AG10803 (cell line): ENCODE data around the gene ARPC5.
"Not testable (repeated sequence)": the region's sequence is repeated elsewhere in the genome, so short reads cannot be mapped to it uniquely, and the experiment has no call there.

Source experiments
- DNase-seq: peaks from one replicate; pipeline ENCODE4 v3.0.0; 2010; ENCODE audit warnings: low read depth
- H3K4me3 ChIP-seq: 2 replicates; pipeline ENCODE4 v1.5.1; 2011; ENCODE audit warnings: mild to moderate bottlenecking, low read length, control low read depth
- TF ChIP-seq, protein P1 (sequence below): conservative IDR thresholded peaks from 2 replicates; pipeline ENCODE4 v1.5.1; 2011; ENCODE audit warnings: mild to moderate bottlenecking, low read length, control low read depth, inconsistent platforms

ARPC5 gene

DNA sequence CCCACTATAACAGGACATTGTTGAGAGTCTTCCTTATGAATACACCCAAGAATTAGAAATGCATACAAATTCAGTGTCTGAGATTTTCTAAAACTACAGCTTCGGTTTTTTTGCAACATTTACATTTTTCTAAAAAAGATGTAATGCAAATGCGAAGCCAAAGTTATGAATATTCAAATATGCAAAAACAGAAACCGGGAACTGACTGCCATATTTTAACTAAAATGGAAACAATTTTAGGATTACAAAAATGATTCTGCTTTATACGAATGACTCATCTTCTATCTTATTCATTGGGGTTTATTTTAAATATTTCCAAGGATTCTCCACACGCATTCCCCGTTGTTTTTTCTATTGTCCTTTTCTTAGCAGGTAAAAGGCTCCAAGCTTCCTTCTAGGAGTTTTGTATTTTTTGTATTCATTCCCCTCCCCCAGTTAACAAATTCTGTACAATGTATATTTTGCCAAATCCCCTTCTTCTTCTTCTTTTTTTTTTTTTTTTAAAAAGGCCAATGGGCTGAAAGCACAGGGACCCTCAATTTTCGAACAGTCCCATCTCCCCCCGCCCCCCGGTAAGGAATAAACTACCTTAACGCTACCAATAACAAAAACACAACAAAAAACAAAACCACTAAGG, 1.0 kb downstream of the ARPC5 start:
- H3K4me3 ChIP-seq, result peak overlapping the region; percentile 80
- no peak for DNase-seq
- TF ChIP-seq, protein P1, sequence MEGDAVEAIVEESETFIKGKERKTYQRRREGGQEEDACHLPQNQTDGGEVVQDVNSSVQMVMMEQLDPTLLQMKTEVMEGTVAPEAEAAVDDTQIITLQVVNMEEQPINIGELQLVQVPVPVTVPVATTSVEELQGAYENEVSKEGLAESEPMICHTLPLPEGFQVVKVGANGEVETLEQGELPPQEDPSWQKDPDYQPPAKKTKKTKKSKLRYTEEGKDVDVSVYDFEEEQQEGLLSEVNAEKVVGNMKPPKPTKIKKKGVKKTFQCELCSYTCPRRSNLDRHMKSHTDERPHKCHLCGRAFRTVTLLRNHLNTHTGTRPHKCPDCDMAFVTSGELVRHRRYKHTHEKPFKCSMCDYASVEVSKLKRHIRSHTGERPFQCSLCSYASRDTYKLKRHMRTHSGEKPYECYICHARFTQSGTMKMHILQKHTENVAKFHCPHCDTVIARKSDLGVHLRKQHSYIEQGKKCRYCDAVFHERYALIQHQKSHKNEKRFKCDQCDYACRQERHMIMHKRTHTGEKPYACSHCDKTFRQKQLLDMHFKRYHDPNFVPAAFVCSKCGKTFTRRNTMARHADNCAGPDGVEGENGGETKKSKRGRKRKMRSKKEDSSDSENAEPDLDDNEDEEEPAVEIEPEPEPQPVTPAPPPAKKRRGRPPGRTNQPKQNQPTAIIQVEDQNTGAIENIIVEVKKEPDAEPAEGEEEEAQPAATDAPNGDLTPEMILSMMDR, result no peak

DNA sequence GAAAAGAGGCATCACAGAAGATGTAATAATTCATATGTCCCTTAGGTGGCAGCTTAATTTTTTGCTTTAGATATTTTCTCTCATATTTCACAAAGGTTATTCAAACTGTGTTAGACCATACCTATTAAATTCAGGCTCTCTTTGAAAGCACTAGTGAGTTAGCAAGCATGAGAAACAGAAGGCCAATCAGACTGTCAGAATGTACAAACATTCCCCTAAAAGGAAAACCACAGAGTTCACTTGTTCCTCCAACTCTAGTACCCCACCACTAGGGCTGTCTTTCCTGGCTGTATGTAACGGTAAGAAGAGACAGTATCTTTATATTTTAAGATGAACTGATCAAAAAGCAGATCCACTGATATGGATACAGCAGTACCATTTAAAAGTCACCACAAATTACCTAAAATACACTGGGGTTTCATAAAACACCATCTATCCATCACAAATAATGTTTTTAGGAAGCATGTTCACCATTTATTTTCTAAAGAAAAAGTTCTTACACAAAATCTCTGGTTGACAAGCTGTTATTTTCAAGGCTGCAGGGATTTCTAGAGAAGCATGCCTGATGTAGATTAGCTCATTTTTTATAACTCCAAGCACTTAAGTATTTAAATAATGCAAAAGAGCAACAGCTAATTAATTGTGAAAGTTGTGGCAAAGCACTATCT, 1.8 kb downstream of the ARPC5 start:
- TF ChIP-seq, protein P1, result peak; percentile 66
- peak overlapping the region; percentile 80 for H3K4me3 ChIP-seq
- peak; percentile 89 for DNase-seq

- TF ChIP-seq, protein P1, result no peak
- DNase-seq, result no peak
- peak overlapping the region; percentile 80 for H3K4me3 ChIP-seq
Observed at GRCh38 chr1:183632964-183633363, 2.6 kb downstream of the ARPC5 start.

DNA sequence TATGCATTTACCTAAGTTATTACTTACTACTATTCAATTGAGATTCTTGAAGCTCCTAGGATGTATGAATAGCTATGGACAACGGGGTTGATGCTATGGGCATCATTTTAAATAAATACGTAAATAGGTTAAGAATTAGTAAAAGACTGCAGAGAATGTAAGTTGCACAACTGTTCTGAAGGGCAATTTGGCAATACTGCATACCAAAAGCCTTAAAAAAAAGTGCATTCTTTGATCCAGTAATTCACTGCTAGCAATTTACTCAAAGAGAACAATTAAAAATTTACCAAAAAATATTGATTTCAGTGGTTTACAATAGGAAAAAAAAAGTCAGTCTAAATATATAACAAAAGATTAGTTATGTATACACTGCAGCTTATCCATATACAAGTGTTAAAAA, 3.5 kb downstream of the ARPC5 start:
- peak overlapping the region; percentile 80 for H3K4me3 ChIP-seq
- DNase-seq, result peak; percentile 86
- TF ChIP-seq, protein P1, result no peak

GRCh38 chr1:183630748-183631147, 4.8 kb downstream of the ARPC5 start:
- TF ChIP-seq, protein P1, result no peak
- DNase-seq, result peak; percentile 53
- 0 out of 2 replicates have a peak overlapping the region, but pooled peaks have one; percentile 5 for H3K4me3 ChIP-seq

- TF ChIP-seq, protein P1, result no peak
- H3K4me3 ChIP-seq, result no peak overlapping the region
- no peak for DNase-seq
Observed at GRCh38 chr1:183628537-183628936, 7.0 kb downstream of the ARPC5 start.

DNA sequence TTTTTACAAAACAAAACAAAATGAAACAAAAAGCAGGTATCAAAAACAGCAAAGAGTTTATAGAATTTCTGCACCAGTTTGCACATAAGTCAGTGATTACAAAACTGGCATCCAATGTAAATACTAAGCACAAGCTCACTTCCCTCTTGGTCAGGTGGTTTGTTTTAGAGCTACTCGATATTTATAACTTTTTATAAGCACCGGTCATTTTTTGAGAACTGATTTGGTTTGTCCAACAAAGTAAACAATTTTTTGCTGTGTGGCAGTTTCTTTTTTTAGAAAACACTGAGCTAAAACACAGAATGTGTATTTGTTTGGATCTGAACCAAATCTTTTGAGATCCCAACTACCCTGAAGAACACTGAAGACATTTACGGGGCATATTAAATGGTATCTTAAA, 9.3 kb downstream of the ARPC5 start:
- DNase-seq, result not testable (repeated sequence)

More for the DNA sequence above, 9.3 kb downstream of the ARPC5 start:
- H3K4me3 ChIP-seq, result not testable (repeated sequence)
